ENCODE measurements around the gene IGSF6.

DNA sequence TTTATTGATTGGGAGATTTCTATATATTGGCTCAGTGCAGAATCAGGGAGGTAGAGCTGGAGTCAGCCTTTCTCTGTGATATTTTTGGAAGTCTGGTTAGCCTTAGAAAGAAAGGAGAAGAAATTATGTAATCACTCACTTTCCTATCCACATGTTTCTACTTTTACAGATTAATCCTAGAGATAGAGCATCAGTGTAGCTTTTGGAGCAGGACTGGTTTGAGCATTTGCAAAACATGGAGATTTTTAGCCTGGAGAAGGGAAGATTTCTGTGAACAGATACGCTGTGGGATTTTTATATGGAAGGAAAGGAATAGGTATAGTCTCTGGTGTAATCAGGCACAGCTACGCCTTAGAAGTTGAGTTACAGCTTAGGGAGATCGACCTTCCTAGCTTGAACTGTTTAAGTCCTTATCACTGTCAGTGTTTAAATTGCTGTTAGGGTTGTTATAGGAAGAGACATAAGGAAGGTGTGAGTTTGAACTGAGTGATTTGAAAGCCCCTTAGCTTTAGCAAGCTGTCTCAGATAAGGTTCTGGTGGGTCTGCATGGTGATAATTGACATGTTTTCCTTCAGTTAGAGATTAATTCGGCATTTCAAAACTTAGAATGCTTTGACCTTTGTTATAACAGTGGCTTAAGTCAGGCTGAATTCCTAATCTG lies 32.5 kb downstream of the IGSF6 start:
- TF ChIP-seq, protein P1, sequence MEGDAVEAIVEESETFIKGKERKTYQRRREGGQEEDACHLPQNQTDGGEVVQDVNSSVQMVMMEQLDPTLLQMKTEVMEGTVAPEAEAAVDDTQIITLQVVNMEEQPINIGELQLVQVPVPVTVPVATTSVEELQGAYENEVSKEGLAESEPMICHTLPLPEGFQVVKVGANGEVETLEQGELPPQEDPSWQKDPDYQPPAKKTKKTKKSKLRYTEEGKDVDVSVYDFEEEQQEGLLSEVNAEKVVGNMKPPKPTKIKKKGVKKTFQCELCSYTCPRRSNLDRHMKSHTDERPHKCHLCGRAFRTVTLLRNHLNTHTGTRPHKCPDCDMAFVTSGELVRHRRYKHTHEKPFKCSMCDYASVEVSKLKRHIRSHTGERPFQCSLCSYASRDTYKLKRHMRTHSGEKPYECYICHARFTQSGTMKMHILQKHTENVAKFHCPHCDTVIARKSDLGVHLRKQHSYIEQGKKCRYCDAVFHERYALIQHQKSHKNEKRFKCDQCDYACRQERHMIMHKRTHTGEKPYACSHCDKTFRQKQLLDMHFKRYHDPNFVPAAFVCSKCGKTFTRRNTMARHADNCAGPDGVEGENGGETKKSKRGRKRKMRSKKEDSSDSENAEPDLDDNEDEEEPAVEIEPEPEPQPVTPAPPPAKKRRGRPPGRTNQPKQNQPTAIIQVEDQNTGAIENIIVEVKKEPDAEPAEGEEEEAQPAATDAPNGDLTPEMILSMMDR (IDR thresholded peaks at IDR 0.05): no peak
- TF ChIP-seq POLR2A (IDR thresholded peaks at IDR 0.05): no peak
- no peak for TF ChIP-seq EP300 (IDR thresholded peaks at IDR 0.05)
- no peak for TF ChIP-seq POLR2AphosphoS5 (IDR thresholded peaks at IDR 0.05)
